ENCODE measurements around the gene TMCC3.

The TMCC3 gene

GRCh38 chr12:94671917-94672316, 21.6 kb upstream of the TMCC3 start:
- DNase-seq: no peak

GRCh38 chr12:94670898-94671297, 20.5 kb upstream of the TMCC3 start:
- DNase-seq: no peak

DNA sequence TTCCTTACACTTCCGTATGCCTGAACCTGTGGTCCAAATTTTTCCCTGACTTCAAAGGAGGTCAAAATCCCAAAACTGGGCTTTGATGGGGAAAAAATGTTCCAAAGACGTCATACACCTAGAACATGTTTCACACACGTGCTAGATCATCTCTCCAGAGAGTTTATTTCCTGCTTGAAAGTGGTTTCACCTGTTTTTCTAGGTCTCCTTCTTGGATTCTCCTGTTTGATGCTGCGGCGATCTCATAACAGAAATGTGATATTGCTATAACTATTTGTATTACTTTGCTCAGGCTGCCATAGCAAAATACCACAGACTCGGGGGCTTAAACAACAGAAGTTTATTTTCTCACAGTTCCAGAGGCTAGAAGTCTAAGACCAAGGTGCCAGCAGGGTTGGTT, 19.7 kb upstream of the TMCC3 start:
- no peak for DNase-seq

DNA sequence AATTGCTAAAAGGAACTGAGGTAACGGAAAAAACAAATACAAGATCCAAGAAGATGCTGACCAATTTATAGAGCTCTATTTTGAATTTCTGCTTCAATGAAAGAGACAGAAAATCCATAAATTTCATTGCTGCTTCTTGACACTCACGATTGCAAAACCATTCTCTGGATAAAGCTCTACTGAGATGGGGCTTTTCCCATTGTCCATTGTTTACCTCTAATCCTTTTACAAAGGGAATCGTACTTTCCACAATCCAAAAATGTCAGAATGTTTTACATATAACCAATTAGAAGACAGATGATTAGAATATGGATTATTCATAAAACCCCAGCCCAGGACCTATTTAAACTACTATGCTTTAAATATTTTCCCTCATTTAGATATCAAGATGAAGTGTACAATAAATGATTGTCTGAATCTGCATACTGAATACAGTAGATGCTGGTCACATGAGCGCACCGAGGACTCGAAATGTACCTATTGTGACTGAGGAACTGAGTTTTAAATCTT, 16.7 kb upstream of the TMCC3 start:
- no peak for DNase-seq

- no peak for DNase-seq
These were observed 15.8 kb upstream of the TMCC3 start for GRCh38 chr12:94666158-94666557.

DNA sequence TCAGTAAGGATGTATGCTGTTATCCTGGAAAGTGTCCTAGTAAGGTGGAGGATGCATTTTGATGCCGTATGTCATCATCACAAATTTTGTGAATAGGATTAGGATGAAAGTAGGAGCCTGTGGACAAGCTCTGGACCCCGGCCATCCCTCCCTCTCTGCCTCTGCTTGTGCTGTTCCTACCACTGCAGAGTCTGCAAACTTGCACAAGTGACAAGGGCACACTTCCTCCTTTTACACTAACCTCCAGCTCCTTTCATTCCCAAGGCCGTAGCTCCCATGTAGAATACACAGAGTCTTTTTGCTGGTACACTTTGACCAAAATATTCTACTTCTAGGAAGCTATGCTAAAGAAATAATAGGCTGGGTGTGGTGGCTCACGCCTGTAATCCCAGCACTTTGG, 13.3 kb upstream of the TMCC3 start:
- no peak for DNase-seq

DNA sequence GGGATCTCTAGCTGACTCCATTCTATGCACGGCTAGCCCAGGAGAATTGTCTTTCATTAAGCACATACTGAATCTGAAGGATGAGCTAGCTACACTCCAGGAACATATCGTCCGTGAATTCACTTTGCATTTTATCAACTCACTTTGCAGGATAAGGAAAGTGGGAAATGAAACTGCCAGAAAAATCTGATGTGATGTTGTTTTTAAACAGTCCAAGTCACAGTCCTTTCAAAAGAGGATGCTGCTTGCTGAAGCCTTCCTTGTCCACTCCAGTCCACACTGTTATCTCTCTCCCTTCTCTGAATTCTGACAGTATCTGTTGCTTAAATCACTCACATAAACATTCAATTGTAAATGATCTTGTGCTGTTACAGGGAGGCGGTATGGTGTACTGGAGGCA, 12.7 kb upstream of the TMCC3 start:
- no peak for DNase-seq

DNA sequence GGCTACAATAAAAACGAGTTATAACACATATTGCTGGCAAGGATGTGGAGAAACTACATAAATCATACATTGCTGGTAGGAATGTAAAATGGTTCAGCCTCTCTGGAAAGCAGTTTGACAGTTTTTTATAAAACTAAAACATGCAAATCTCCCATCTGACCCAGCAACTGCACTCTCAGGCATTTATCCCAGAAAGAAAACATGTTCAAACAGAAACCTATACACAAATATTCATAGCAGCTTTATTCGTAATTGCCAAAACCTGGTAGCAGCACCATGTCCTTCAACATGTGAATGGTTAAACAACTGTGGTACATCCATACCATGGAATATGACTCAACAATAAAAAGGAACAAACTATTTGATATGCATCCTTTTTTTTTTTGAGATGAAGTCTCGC, 10.1 kb upstream of the TMCC3 start:
- no peak for DNase-seq

- DNase-seq: no peak
These were observed 9.1 kb upstream of the TMCC3 start for GRCh38 chr12:94659346-94659930.

DNA sequence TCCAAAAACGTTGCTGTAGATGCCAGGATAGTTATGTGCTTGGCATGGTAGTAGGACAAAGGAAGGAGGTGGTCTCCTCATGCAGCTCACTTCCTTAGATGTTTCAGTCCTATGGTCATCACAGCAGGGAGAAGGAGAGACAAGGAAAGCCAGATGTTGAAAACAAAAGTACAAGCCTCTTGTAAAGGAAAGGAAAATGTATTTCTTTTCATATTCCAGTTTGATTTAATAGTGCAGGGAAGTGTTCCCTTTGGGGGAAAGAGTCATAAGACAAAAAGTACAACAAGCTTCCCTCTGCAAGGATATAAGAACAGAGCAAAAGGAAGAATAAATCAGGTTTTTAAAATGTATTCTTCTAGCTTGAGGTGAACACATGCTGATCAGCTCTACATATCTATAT, 8.6 kb upstream of the TMCC3 start:
- no peak for DNase-seq

DNA sequence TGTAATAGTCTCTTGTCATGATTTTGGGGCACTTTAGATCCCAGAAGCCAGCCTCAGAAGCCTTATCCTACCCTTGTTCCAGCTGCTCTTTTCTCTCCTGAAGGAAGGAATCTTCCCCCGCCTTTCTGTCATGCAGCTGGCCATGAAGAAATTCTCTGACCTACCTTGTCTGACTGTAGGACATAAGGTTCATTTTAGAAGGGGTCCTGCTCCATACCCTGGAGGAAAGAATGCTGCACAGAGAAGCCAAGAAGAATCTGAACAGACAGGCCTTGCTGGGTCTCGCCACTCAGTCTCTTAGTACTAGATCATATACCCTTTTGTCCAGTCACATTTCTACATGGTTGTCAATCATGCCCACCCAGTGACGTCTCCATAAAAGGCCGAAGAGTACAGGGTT, 6.2 kb upstream of the TMCC3 start:
- DNase-seq: no peak

GRCh38 chr12:94649349-94650142, 811 bp downstream of the TMCC3 start:
- peak; percentile 53 for DNase-seq

- DNase-seq: no peak
These were observed 1.8 kb downstream of the TMCC3 start for GRCh38 chr12:94648578-94648977.

DNA sequence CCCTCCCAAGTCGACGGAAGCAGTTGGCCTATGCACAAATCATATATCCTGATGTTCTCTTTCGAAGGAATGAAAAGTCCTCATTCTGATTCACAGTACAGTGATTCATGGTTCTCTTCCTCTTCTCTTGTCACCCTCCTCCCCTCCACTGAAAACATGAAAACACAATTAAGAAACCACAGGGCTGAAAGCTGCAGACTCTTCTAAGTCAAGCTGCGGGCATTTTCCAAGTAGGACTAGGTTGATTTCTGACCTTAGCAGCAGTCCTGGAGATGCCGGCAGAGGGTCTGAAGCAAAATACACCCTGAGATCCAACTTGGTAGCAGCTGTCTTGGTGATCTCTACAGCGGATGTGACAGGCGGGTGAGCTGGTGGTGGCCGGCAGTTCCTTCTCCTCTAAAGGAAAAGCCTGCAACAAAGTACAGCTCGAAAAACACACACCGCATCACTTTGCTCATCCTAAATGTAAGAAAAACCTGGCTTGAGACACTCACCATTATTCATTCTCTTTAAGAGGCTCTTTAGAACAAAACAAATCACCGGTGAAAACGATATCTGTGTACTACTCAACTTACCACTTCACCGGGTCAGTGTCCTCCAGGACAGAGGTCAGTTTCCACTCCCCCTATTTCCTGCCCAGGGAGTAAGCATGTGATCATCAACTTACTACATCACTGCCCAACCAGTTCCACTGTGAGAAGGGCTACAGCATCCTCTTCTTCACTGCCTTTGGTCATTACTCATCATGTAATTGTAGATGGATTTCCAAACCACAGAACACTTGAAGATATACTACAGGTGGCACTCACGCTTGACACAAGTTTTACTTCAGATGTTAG, 6.0 kb downstream of the TMCC3 start:
- no peak for DNase-seq

- DNase-seq: no peak
These were observed 6.8 kb downstream of the TMCC3 start for GRCh38 chr12:94643606-94644005.

DNA sequence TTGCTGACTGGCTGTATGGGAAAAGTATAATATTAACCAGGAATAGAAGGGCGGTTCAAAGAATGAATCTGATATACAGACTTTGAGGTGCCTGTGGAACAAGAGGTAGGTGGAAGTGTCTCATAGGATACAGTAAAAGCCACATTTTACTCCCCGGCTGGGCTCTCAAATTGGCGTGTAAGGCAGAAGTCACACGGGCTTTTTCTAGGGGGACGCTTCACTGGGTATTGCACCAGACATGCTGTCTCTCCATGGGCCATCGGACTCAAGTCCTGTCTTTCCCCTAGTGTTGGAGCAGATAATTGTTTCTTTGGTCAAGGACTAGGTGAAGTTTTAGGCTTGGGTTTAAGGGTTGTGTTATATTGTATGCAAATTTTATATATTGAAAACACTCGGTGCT, 9.1 kb downstream of the TMCC3 start:
- no peak for DNase-seq

DNA sequence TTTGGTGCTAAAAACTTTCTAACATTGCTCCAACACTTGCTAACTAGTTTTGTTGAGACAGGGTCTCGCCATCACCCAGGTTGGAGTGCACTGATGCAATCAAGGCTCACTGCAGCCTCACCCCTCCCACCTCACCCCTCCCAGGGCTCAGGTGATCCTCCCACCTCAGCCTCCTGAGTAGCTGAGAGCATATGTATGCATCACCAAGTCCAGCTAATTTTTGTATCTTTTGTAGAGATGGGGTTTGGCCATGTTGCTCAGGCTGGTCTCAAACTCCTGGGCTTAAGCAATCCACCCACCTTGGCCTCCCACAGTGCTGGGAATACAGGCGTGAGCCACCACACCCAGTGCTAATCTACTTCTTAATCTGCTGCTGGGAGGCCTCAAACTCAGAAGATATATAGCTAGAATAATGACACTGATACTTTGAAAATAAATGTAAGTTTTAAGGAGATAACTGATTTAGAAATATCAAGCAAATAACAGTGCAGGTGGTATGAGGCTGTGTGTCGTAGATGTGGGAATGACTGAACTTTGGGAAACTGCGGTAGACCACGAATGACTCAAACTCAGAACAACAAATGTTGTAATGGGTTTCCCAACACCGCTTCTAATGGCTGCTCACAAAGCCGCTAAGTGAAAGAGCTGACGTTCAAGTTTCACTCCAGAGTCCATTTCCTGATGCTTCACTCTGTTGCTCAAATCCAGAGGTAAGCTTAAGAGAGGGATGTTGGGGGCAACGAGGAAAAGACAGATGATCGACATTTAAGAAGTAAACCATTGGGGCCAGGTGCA, 10.0 kb downstream of the TMCC3 start:
- no peak for DNase-seq

- DNase-seq: no peak
These were observed 11.8 kb downstream of the TMCC3 start for GRCh38 chr12:94638521-94638920.

- no peak for DNase-seq
These were observed 12.8 kb downstream of the TMCC3 start for GRCh38 chr12:94637390-94638113.

DNA sequence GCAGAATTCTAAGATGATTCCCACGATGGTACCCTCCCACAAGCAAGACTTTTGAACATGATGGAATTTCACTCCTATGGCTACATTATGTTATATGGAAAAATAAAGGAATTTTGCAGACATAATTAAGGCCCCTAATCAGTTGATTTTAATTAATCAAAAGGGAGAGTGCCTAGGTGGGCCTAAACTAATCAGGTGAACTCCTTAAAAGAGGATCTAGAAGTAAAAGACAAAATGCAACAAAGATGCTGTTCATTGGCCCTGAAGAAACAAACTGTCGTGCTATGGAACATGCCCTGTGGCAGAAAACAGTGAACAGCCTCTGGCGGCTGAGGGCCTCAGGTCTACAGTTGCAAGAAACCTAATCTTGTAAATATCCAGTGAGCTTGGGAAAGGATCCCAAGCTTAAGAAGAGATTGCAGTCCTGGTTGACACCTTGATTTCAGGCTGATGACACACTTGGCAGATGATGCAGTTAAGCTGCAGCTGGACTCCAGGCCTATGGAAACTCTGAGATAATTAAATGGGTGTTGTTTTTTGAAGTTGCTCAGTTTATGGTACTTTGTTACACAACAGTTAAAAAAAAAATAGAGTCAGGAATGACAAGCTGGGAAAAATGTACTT, 13.8 kb downstream of the TMCC3 start:
- no peak for DNase-seq

DNA sequence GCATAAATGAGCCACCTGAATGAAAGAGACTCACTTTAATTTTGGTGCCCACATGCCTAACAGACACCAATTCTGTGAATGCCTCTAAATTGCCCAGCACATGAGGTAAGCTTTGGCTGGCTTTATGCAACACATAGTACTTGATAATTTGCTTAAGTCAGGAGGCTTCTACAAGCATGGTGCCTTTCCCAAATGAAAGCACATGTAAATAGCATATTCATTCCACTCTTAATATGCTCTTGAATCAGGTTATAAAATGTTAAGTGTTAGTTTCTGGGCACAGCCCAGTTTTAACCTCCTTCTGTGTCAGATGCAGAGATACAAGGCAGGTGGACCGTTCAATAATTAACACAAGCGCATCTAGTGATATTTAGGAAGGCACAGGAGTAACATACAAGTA, 15.6 kb downstream of the TMCC3 start:
- DNase-seq: no peak

DNA sequence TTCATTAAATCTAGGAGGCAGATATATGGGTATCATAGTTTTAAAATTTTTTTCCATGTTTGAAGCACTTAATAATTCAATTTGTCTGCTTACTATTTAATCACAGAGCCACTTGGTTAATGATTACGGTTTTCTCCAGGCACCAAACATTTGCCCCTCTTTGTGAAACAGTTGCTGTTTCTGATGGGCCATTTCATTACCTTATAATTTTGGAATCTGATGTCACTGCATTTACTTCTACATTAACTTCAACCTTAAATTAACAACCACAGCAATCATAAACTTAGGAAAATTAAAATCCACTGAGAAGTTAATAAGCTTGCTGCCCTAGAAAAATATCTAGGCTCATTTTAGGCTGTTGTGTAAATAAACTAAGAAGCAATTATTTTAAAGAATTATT, 17.0 kb downstream of the TMCC3 start:
- no peak for DNase-seq

All from activated T-cell treated with anti-CD3 and anti-CD28 coated beads, Interleukin-2, amount 50 U/mL, for 1 hour (primary cell).